GM12878 (cell line): ENCODE data around the gene MRPL41. TPM values are rescaled to one million over a fixed set of nuclear protein-coding genes. Genes with fewer than 3 reads are reported as not detected.
"Not testable (repeated sequence)": the region's sequence is repeated elsewhere in the genome, so short reads cannot be mapped to it uniquely, and the experiment has no call there.

ENCODE experiments used
- ATAC-seq: fragments of 200-7000 bp; cut with Tn5 transposase; 3 replicates; pipeline ENCODE4 v1.9.1; 2020; ENCODE audit warnings: mild to moderate bottlenecking, moderate library complexity
- BruUV-seq: library from RNA; stranded (reverse); fragments of 400-500 nt; replicated peaks from 2 replicates; lab custom pipeline; 2021; lab: Mats Ljungman, UMichigan
- CTCF ChIA-PET: fragments of 300-600 bp; sonication (Branson Sonifier 250); formaldehyde crosslinking; extraction: SDS; loops from one replicate; lab custom pipeline; 2021; ENCODE audit warnings: inconsistent platforms; lab: Yijun Ruan, JAX
- POLR2A ChIA-PET: fragments of 350-600 bp; formaldehyde crosslinking; extraction: SDS; loops from one replicate; lab custom pipeline; 2021; ENCODE audit warnings: inconsistent platforms; lab: Charles Lee
- RAD21 ChIA-PET: fragments of 300-600 bp; sonication (Branson Sonifier 250); formaldehyde crosslinking; loops from one replicate; lab custom pipeline; 2023; ENCODE audit warnings: antibody characterized with exemption; ENCODE audit not compliant: unreplicated experiment; lab: Charles Lee
- SMC1A ChIA-PET: fragments of 300-600 bp; sonication (Branson Sonifier 250); formaldehyde crosslinking; loops from one replicate; lab custom pipeline; 2023; ENCODE audit not compliant: unreplicated experiment, uncharacterized antibody; lab: Charles Lee
- DNase-seq: peaks from one replicate; pipeline ENCODE4 v3.0.0-alpha.2; 2011; ENCODE audit warnings: low read depth, low spot score
- FAIRE-seq: peaks from 3 replicates; lab custom pipeline; 2011; peaks lifted over from hg19 to GRCh38; lab: Jason Lieb, UNC
- H2AFZ ChIP-seq: 2 replicates; pipeline ENCODE4 v1.6.0; 2011; ENCODE audit warnings: low read depth, low read length, control low read depth; ENCODE audit not compliant: control insufficient read depth
- H3K27ac ChIP-seq: 2 replicates; pipeline ENCODE4 v1.5.1; 2011; ENCODE audit warnings: control low read depth; ENCODE audit not compliant: control insufficient read depth, insufficient read depth
- H3K27me3 ChIP-seq, 2 experiments: replicated peaks in 1 of 2; 2 replicates each; pipeline versions ENCODE4 v1.6.0 to v1.6.1; 2011; ENCODE audit warnings: low read length in 1 of 2; ENCODE audit not compliant: control insufficient read depth in 2 of 2, insufficient read depth in 2 of 2
- H3K36me3 ChIP-seq, 2 experiments: 2 replicates each; pipeline ENCODE4 v1.5.1; 2011; ENCODE audit warnings: low read length in 1 of 2; ENCODE audit not compliant: control insufficient read depth in 2 of 2, insufficient read depth in 2 of 2
- H3K4me1 ChIP-seq: 2 replicates; pipeline ENCODE4 v1.6.1; 2011; ENCODE audit warnings: mild to moderate bottlenecking, low read length, moderate library complexity, mixed read lengths; ENCODE audit not compliant: control insufficient read depth, insufficient read depth
- H3K4me2 ChIP-seq: 2 replicates; pipeline ENCODE4 v1.6.0; 2011; ENCODE audit warnings: control low read depth; ENCODE audit not compliant: control insufficient read depth, insufficient read depth
- H3K4me3 ChIP-seq: fragments of 200-600 bp; sonication (generic); 2 replicates; pipeline ENCODE4 v1.5.1; 2016
- H3K79me2 ChIP-seq: 2 replicates; pipeline ENCODE4 v1.6.0; 2011; ENCODE audit warnings: low read length; ENCODE audit not compliant: control insufficient read depth, insufficient read depth
- H3K9ac ChIP-seq: 2 replicates; pipeline ENCODE4 v1.8.0; 2011; ENCODE audit warnings: low read length, control low read depth, mixed read lengths; ENCODE audit not compliant: control insufficient read depth, insufficient read depth
- H3K9me3 ChIP-seq: replicated peaks from 3 replicates; pipeline ENCODE4 v1.5.1; 2011; ENCODE audit warnings: mild to moderate bottlenecking, low read length; ENCODE audit not compliant: control insufficient read depth, insufficient read depth
- H4K20me1 ChIP-seq: 2 replicates; pipeline ENCODE4 v1.6.0; 2011; ENCODE audit not compliant: control insufficient read depth, insufficient read depth
- ATF7 ChIP-seq: fragments of 450-650 bp; IDR thresholded peaks from 2 replicates; pipeline ENCODE4 v1.6.1; 2016; ENCODE audit warnings: low read depth, mild to moderate bottlenecking
- CTCF ChIP-seq, 3 experiments: IDR thresholded peaks in 2 of 3; conservative IDR thresholded peaks in 1 of 3; 2 replicates each; pipeline ENCODE4 v1.5.1; 2011; ENCODE audit warnings: low read depth in 3 of 3, low read length in 3 of 3, mild to moderate bottlenecking in 3 of 3, control low read depth in 2 of 3, moderate library complexity in 2 of 3, inconsistent platforms in 1 of 3, mixed read lengths in 1 of 3; ENCODE audit not compliant: control insufficient read depth in 2 of 3, insufficient read depth in 1 of 3; ENCODE audit errors: extremely low read depth in 1 of 3
- IRF5 ChIP-seq: fragments of 450-650 bp; IDR thresholded peaks from 2 replicates; pipeline ENCODE4 v1.6.1; 2017; ENCODE audit warnings: borderline replicate concordance
- KDM1A ChIP-seq: fragments of 200-600 bp; sonication (generic); IDR thresholded peaks from 2 replicates; pipeline ENCODE4 v1.6.1; 2016; ENCODE audit warnings: borderline replicate concordance
- MEF2B ChIP-seq: fragments of 450-650 bp; IDR thresholded peaks from 2 replicates; pipeline ENCODE4 v1.6.1; 2018; ENCODE audit warnings: mild to moderate bottlenecking, moderate library complexity; ENCODE audit not compliant: partially characterized antibody, poor library complexity, severe bottlenecking
- MLLT1 ChIP-seq: fragments of 450-650 bp; IDR thresholded peaks from 2 replicates; pipeline ENCODE4 v1.6.1; 2016; ENCODE audit warnings: mild to moderate bottlenecking
- MXI1 ChIP-seq: fragments of 150-350 bp; IDR thresholded peaks from 2 replicates; pipeline ENCODE4 v1.6.1; 2011; ENCODE audit warnings: low read depth, mild to moderate bottlenecking, inconsistent platforms, low read length, improper control_type of control experiment
- MYC ChIP-seq: IDR thresholded peaks from 2 replicates; pipeline ENCODE4 v1.6.1; 2011; ENCODE audit warnings: mild to moderate bottlenecking, low read length, moderate library complexity, inconsistent platforms; ENCODE audit not compliant: insufficient read depth, insufficient replicate concordance, insufficient read length, severe bottlenecking
- SMC3 ChIP-seq: IDR thresholded peaks from 2 replicates; pipeline ENCODE4 v1.6.1; 2011; ENCODE audit warnings: low read length, improper control_type of control experiment, borderline replicate concordance
- ZZZ3 ChIP-seq: IDR thresholded peaks from 2 replicates; pipeline ENCODE4 v1.6.1; 2011; ENCODE audit warnings: low read depth; ENCODE audit not compliant: control insufficient read depth, insufficient read length
- WGBS: methylation state at CpG from one replicate; pipeline ENCODE4 v1.1.6; 2016; ENCODE audit warnings: low lambda C conversion rate; ENCODE audit not compliant: insufficient replicate concordance, insufficient coverage; ENCODE audit errors: missing lambda C conversion rate; 5-methylcytosine and 5-hydroxymethylcytosine counted together
- in situ Hi-C: fragments of 300-500 bp; cut with MboI; formaldehyde crosslinking; loops from 9 replicates; pipeline ENCODE4 v1.14.3; 2018; ENCODE audit warnings: mixed read lengths
- intact Hi-C: fragments of 100-400 bp; cut with micrococcal nuclease; formaldehyde crosslinking; loops from one replicate; pipeline ENCODE4 v1.14.2; 2022; ENCODE audit not compliant: unreplicated experiment
- polyA plus RNA-seq, 11 experiments: library from polyadenylated mRNA; depleted of rRNA in 4 of 11; unstranded in 6 of 11; stranded (reverse) in 5 of 11; fragments of >200 nt; fragmentation: Nextera tagmentation in 4 of 11; fragmentation: Illumina TruSeq in 1 of 11; extraction: Ambion mirVana in 4 of 11; extraction: Trizol in 1 of 11; gene quantifications; 1 replicate in 1 of 11; 2 replicates in 10 of 11; pipeline versions ENCODE4 v1.2.1 to v1.2.3, GENCODE V29; 2011 to 2016; ENCODE audit warnings: inconsistent platforms in 2 of 11, missing spikeins in 2 of 11, low read depth in 1 of 11
- total RNA-seq, 4 experiments: library from RNA; depleted of rRNA in 3 of 4; stranded (reverse); fragments of >200 nt in 3 of 4; fragmentation: Illumina TruSeq in 1 of 4; extraction: Trizol in 1 of 4; gene quantifications; 2 replicates each; pipeline versions ENCODE4 v1.2.1 to v1.2.3, GENCODE V29; 2013 to 2021

MRPL41 gene
- total and polyA plus RNA-seq, 10 of the 15 experiments (the other 5 are each of a cell fraction or from before 2014, with no cell fraction given) = 1.3 to 116 (median 40.1) TPM

GRCh38 chr9:137509198-137509597, 42.5 kb upstream of the MRPL41 start:
- no peaks in the 10 kb centered on the region for H4K20me1 ChIP-seq
- ChIA-PET CTCF (interaction anchor here (0.8 to 1.4 kb wide), 7 partner anchors 12 to 69 kb away, joined by 3 to 5 read pairs (median 3); no protein-coding TSS in a partner anchor), POLR2A (no interaction called here), SMC1A (interaction anchor here (0.7 to 1.2 kb wide), 2 partner anchors 15 to 425 kb away, joined by 3 to 4 read pairs; no protein-coding TSS in a partner anchor), RAD21 (interaction anchor here (0.9 kb wide), 1 partner anchor 15 kb away, joined by 3 read pairs; no protein-coding TSS in a partner anchor)
- H2AFZ ChIP-seq = no peak overlapping the region
- TF ChIP-seq MYC = no peak
- no peak for TF ChIP-seq CTCF (IDR thresholded peaks at IDR 0.05 in 2 of 3, conservative IDR thresholded peaks at IDR 0.05 in 1 of 3; ENCODE audit: control insufficient read depth in 2 of 3, extremely low read depth in 1 of 3, insufficient read depth in 1 of 3, low read depth in 3 of 3, low read length in 3 of 3)
- TF ChIP-seq MEF2B = no peak
- no peak for TF ChIP-seq IRF5
- TF ChIP-seq SMC3 = no peak
- TF ChIP-seq ATF7 = no peak
- no peak for TF ChIP-seq ZZZ3
- no peak for TF ChIP-seq MLLT1
- no peak for TF ChIP-seq MXI1
- TF ChIP-seq KDM1A = no peak
- H3K4me1 ChIP-seq = peaks cover 8% of the 10 kb centered on the region
- FAIRE-seq (no peak), DNase-seq (no peak), ATAC-seq (no peak)
- H3K4me2 ChIP-seq = no peak overlapping the region
- H3K36me3 ChIP-seq = no peaks in the 10 kb centered on the region
- H3K9me3 ChIP-seq = no peaks in the 10 kb centered on the region
- in situ Hi-C loops (no loop called here), intact Hi-C loops (no loop called here)
- 73% methylated on average over 14 of the region's 14 CpGs for WGBS
- H3K4me3 ChIP-seq = no peak overlapping the region
- no peaks in the 10 kb centered on the region for H3K79me2 ChIP-seq
- no peak overlapping the region for H3K27ac ChIP-seq
- no peaks in the 10 kb centered on the region; a peak in 1 of 4 replicates for H3K27me3 ChIP-seq
- H3K9ac ChIP-seq = no peak overlapping the region
- no TSS peak for BruUV-seq

- POLR2A ChIA-PET = interaction anchor here (0.7 kb wide), 1 partner anchor 70 kb away, joined by 3 read pairs; the partner anchor contains the start of gene ENTPD8
- H4K20me1 ChIP-seq, H3K9ac ChIP-seq, in situ Hi-C loops, H3K79me2 ChIP-seq, H3K36me3 ChIP-seq, H3K27me3 ChIP-seq, SMC1A ChIA-PET, ATAC-seq, H3K4me3 ChIP-seq, H2AFZ ChIP-seq, H3K9me3 ChIP-seq, FAIRE-seq, H3K27ac ChIP-seq, H3K4me2 ChIP-seq, H3K4me1 ChIP-seq, BruUV-seq, intact Hi-C loops, DNase-seq: not testable (repeated sequence)
- WGBS = 88% methylated on average over 22 of the region's 22 CpGs
- RAD21 ChIA-PET = interaction anchor here (1.0 kb wide), 1 partner anchor 225 kb away, joined by 3 read pairs; no protein-coding TSS in a partner anchor
- CTCF ChIA-PET = interaction anchor here (1.0 to 1.2 kb wide), 2 partner anchors 10 to 41 kb away, joined by 3 read pairs; no protein-coding TSS in a partner anchor
These were observed 40.6 kb upstream of the MRPL41 start for GRCh38 chr9:137511126-137511525.
